Measurements from ENCODE around the gene GNB4. TPM values are rescaled to one million over a fixed set of nuclear protein-coding genes. Genes with fewer than 3 reads are reported as not detected.
A peak's percentile ranks its signal among the peaks of the same experiment; 100 is the strongest.

The GNB4 gene
- total and polyA plus RNA-seq, 12 donors = 6.6 to 48.2 (median 12.8) TPM

GRCh38 chr3:179347345-179348194 lies 103.7 kb downstream of the GNB4 start, which contains the start of gene MFN1:
MFN1 (plus strand) TSS chr3:179347709; CDS start chr3:179348852, 1,143 bp downstream.
- WGBS, 2 donors = 0 to 1% methylated on average over 60 to 63 of the region's 63 CpGs
- intact Hi-C loops (cut with DNase I) = loop anchor here in 3 of 10 donors (1.0 to 10.0 kb wide), 4 partner anchors 25 to 215 kb away; partner anchors contain the start of genes ACTL6A (in 2 of the 3) and ZNF639 (in 2 of the 3)
- Histone ChIP-seq H3K27me3 (no peaks in the 10 kb centered on the region), H3K4me1 (peaks cover 0 to 30% (median 11%) of the 10 kb centered on the region in 9 donors), H3K9me3 (no peaks in the 10 kb centered on the region), H3K27ac (peak within 1 kb of the TSS; percentile 72 to 92 (median 88)), H3K4me3 (peak within 1 kb of the TSS; percentile 68 to 84 (median 76)), H3K36me3 (peaks cover 0 to 36% (median 17%) of the 10 kb centered on the region in 9 donors)
- DNase-seq = peak; percentile 91 to 96
- TF ChIP-seq CTCF (IDR thresholded peaks at IDR 0.05) = no peak
- ATAC-seq = peak; percentile 98 to 100 (median 99)

Other genes with a start within 250 kb of the GNB4 start
- gene KCNMB3, start 200.4 kb downstream of the GNB4 start, total RNA-seq = 1 to 10 TPM in 3 of 10 donors, under 1 TPM in 7; 0.49 to 1.8 (median 0.83) TPM
- 1 to 10 TPM; 1.1 to 4.0 TPM for gene KCNMB3, start 200.4 kb downstream of the GNB4 start, polyA plus RNA-seq
- gene ZNF639, start 128.4 kb downstream of the GNB4 start, total RNA-seq = 10 to 100 TPM; 25.8 to 41.0 (median 30.6) TPM
- 10 to 100 TPM; 14.1 to 18.5 TPM for gene ZNF639, start 128.4 kb downstream of the GNB4 start, polyA plus RNA-seq
- 10 to 100 TPM; 52.0 to 82.1 (median 67.9) TPM for gene MFN1, start 103.8 kb downstream of the GNB4 start, total RNA-seq
- gene MFN1, start 103.8 kb downstream of the GNB4 start, polyA plus RNA-seq = 10 to 100 TPM; 15.0 to 22.6 TPM
- 10 to 100 TPM; 13.5 to 22.5 (median 17.2) TPM for gene ACTL6A, start 111.5 kb upstream of the GNB4 start, total RNA-seq
- gene ACTL6A, start 111.5 kb upstream of the GNB4 start, polyA plus RNA-seq = 10 to 100 TPM; 20.5 to 42.7 TPM
- 10 to 100 TPM; 44.3 to 67.9 (median 51.7) TPM for gene MRPL47, start 153.2 kb upstream of the GNB4 start, total RNA-seq
- 100 to 1,000 TPM in 1 of 2 donors, 10 to 100 TPM in 1; 79.2 to 160 TPM for gene MRPL47, start 153.2 kb upstream of the GNB4 start, polyA plus RNA-seq
- gene NDUFB5, start 153.3 kb upstream of the GNB4 start, total RNA-seq = 100 to 1,000 TPM; 276 to 395 (median 379) TPM
- 100 to 1,000 TPM; 108 to 248 TPM for gene NDUFB5, start 153.3 kb upstream of the GNB4 start, polyA plus RNA-seq
- gene USP13, start 201.6 kb upstream of the GNB4 start, total RNA-seq = 100 to 1,000 TPM; 101 to 181 (median 154) TPM
- gene USP13, start 201.6 kb upstream of the GNB4 start, polyA plus RNA-seq = 10 to 100 TPM; 13.7 to 22.2 TPM